ENCODE measurements around the gene SLC29A4.
"Not testable (repeated sequence)": the region's sequence is repeated elsewhere in the genome, so short reads cannot be mapped to it uniquely, and the experiment has no call there.

SLC29A4 gene, protein sequence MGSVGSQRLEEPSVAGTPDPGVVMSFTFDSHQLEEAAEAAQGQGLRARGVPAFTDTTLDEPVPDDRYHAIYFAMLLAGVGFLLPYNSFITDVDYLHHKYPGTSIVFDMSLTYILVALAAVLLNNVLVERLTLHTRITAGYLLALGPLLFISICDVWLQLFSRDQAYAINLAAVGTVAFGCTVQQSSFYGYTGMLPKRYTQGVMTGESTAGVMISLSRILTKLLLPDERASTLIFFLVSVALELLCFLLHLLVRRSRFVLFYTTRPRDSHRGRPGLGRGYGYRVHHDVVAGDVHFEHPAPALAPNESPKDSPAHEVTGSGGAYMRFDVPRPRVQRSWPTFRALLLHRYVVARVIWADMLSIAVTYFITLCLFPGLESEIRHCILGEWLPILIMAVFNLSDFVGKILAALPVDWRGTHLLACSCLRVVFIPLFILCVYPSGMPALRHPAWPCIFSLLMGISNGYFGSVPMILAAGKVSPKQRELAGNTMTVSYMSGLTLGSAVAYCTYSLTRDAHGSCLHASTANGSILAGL

DNA sequence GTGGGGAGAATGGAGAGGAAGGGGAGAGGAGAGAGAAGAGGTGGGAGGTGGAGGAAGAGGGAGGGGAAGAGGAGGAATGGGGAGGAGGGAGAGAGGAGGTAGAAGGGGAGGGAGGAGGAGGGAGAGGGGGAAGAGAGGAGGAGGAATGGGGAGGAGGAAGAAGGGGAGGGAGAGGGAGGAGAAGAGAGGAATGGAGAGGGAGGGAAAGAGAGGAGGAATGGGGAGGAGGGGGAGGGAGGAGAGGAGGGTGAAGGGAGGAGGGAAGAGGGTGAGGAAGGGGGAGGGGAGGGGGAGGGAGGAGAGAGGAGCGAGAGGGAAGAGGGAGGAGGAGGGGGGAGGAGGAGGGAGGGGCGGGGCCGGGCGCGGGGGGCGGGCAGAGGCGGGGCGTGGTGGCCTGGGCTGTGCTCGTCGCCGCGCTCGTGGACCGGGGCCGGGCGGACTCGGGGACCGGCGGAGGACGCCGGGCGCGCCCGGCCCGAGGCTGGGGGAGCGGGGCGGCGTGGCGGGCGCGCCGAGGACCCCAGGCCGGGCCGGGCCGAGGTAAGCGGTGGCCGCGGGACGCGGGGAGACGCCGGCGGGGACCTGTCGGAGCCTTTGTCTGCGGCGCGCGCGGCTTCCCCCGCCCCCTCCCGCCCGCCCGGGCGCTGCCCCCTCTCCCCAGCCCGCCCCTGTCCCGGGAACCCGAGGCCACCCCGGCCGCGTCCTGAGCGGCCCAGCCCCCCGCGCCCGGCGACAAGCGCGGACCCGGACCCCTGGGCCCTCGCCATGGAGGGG lies at the start of gene SLC29A4:
Gene SLC29A4 (plus strand): TSS at position 401 of the 774 bp plus-strand sequence. CDS start 4,874 bp downstream, outside the sequence.
- FAIRE-seq, result no peak

DNA sequence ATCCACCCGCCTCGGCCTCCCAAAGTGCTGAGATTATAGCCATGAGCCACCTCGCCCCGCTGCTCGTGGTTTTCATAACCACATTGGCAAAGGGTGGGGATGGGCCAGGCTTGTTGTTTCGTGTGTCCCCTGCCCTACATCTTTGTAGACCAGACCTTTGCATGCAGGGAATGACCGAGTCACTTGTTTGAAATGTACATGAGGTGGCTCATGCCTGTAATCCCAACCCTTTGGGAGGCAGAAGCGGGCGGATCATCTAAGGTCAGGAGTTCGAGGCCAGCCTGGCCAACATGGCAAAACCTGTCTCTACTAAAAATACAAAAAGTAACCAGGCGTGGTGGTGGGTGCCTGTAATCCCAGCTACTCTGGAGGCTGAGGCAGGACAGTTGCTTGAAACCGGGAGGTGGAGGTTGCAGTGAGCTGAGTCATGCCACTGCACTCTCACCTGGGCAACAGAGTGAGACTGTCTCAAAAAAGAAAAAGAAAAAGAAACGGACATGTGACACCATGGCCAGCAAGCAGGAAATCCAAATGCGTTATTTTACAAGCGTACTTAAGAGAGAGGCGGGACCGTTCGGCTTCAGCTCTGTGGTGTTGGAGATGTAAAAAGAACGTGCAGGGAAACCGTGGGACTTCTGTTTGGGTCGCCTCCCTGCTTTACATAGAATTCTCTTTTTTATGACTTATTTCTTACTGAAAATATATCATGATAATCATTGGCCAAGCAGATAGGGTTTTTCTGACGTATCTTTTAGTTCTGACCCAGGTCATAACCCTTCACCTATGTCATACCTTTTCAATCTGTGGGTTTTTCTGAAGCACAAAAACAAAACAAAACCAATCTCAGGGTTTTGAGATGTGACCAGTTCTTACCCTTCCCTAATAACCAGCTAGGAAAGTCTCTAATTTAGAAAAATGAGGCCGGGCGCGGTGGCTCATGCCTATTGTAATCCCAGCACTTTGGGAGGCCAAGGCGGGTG lies 47.6 kb upstream of the SLC29A4 start:
- no peak for FAIRE-seq

DNA sequence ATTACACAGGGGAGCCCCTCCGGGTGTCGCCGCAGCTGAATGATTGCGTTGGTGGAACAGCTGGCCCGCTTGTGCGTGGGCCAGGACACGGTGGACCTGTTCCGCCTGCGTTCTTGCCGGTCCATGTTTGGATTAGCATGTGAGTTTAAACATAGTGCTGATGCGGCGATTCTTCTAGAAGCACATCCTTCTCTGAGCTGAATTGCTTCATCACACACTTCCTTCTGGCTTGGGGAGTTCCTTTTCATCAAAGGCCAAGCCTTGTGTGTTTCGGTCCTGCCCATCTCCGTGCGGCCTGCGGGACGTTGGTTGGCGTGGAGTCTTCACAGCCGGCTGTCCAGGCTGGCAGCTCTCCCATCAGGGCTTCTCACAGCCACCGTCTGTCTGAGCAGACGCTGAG lies 45.5 kb upstream of the SLC29A4 start:
- no peak for FAIRE-seq

DNA sequence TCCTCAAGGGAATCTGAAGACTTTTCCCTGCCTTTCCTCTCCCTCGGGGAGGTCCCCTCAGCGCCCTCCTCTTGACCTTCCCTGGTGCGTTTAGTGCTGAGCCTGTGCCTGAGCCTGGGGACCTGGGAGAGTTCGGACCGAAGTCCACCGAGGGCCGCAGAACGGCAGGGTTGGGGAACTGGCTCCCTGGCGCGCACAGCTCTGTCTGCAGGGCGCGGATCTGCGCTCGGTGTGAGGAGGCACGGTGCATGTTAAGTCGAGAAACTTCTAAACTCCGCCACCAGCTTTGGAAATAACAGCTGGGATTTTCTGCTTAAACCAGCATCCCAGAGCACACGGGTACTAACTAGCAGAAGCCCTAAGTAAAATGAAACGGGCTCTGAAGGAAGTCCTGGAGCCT lies 44.2 kb upstream of the SLC29A4 start:
- FAIRE-seq, result no peak

DNA sequence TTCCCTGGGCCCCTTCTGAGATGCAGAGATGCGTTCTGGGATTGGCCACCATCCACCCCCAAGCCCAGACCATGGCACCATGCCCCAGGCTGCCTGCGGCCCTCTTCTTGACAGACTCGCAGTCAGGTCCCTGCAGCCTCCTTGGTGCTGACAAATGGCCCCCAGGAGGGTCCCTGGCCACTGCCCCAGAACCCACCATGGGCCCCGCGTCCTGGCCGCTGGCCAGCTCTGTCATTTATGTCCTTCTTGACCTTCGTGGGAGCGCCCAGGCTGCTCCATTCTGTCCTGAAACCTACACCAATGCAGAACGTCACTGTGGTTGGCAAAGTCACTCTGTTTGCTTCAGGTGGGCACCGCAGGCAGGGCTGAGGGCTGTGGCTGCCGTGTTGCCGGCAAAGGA lies 39.5 kb upstream of the SLC29A4 start:
- FAIRE-seq, result no peak

DNA sequence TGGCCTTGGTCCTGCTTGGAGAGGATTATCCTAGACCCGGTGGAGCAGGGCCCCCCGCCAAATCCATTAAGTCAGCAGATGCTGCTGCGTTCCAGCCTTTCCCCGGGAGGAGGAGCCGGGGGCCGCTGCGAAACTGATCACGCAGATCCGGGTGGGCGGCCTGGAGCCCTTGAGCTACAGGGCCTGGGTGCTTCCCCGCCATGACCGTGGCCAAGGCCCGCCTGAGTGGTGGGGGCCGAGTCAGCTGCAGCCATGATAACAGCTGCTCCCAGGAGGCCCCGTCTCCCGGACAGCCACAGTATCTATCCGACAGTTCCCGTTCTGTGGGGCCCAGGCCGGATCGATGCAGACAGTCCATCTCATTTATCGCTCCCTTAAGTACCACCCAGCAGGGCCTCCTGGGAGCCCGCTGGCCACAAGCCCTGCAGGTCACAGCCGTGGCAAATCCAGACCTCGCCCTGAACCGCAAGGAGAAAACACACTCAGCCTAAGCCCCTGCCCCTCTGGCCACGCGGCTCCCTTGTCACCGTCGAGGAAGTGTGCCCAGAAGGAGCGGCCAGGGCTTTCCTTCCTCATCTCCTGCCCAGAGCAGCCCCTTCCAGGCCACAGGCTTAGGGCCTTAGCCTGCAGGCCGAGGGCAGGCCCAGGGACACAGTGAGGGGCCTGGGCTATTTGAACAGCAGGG lies 34.4 kb upstream of the SLC29A4 start:
- no peak for FAIRE-seq

DNA sequence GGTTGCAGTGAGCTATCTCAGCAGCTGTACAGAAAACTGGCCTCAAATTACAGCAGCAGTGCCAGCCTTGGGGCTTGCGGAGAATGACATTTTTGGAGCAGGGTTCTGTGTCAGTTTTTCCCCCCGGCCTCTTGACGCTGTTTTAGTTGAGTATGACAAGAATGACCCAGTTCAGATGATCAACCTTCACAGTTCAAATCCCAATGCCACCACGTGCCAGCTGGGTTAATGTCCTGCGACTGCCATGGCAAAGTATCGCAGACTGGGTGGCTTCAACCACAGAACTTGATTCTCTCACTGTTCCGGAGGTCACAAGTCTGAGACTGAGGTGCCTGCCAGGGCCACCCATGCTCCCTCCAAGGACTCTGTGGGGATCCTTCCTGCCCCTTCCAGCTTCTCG lies 32.0 kb upstream of the SLC29A4 start:
- not testable (repeated sequence) for FAIRE-seq

DNA sequence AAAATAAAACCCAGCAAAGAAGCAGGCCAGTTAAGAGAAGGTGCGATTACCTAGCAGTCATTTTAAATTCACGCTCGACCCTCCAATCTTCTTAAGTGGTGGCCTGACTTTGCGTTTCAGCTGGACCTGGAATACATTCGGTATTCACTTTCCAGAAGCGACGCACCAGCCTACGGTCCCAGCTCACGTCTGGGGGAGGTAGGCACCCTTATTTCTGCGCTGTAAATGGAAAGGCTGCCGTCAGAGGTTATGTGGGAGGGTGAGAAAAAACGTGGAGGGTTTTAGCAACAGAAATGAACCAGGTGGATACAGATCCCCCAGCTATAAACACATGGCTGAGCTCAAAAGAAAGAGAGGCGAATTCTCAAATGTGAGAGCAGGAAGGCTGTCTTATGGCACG lies 29.2 kb upstream of the SLC29A4 start:
- not testable (repeated sequence) for FAIRE-seq

DNA sequence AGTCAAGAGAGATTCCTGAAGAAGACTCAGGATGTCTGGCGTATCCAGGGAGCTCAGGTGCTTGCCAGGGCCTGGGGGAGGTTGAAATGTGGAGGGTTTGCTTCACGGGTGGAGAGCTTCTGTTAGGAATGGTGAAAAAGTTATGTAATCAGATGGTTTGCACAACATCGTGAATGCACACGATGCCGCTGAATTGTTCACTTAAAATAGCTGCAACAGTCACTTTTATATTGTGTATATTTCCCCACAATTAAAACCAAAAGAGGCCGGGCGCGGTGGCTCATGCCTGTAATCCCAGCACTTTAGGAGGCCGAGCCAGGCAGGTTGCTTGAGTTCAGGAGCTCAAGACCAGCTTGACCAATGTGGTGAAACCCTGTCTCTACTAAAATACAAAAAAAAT lies 28.4 kb upstream of the SLC29A4 start:
- FAIRE-seq, result not testable (repeated sequence)

DNA sequence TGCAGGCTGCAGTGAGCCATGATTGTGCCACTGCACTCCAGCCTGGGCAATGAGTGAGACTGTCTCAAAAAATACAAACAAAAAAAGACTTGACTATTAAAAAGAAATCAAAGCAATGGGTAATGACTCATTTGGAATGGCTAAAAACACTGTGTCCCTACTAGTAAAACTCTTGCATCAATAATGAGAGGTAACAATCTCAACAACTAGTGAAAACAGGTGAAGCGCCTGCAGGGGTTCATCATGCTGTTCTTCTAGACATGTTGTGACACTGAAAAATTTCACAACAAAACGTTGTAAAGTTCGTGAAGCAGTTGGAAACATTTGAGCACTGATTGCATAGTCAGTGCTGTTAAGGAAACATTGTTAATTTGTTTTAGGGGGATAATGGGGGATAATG lies 26.9 kb upstream of the SLC29A4 start:
- no peak for FAIRE-seq

DNA sequence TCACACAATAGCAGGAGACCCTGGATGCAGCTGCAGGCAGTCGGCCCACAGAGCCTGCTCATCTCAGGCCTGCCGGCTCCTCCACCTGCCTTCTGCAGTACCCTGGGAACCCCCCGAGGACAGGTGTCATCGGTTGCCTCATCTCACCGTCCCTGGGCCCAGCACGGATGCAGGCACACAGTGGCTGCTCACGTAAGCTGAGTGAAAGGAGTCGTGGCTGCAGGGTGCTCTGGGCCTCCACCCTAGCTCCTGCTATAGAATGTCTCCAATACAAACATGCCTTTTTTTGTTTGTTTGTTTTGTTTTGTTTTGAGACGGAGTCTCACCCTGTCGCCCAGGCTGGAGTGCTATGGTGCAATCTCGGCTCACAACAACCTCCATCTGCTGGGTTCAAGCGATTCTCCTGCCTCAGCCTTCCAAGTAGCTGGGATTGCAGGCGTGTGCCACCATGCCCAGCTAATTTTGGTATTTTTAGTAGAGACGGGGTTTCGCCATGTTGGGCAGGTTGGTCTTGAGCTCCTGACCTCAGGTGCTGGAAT lies 22.1 kb upstream of the SLC29A4 start:
- not testable (repeated sequence) for FAIRE-seq

DNA sequence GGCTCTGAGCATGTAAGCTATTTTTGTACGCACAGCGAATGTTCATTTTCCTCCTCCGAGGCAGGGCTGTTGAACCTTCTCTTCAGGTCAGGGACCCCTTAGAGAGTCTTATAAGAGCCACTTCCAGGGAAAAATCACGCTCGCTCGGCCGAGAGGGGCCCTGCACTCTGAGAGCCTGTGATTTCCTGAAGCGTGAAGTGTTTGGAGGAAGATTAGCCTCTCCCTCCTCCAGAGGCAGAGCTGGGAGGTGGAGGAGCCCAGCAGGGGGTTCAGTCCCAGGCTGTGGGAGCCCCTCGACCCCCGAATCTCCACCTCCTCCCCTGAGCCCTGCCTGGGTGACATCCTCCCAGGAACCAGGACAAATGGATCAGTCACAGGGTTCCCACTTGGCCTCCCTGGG lies 19.7 kb upstream of the SLC29A4 start:
- FAIRE-seq, result not testable (repeated sequence)

DNA sequence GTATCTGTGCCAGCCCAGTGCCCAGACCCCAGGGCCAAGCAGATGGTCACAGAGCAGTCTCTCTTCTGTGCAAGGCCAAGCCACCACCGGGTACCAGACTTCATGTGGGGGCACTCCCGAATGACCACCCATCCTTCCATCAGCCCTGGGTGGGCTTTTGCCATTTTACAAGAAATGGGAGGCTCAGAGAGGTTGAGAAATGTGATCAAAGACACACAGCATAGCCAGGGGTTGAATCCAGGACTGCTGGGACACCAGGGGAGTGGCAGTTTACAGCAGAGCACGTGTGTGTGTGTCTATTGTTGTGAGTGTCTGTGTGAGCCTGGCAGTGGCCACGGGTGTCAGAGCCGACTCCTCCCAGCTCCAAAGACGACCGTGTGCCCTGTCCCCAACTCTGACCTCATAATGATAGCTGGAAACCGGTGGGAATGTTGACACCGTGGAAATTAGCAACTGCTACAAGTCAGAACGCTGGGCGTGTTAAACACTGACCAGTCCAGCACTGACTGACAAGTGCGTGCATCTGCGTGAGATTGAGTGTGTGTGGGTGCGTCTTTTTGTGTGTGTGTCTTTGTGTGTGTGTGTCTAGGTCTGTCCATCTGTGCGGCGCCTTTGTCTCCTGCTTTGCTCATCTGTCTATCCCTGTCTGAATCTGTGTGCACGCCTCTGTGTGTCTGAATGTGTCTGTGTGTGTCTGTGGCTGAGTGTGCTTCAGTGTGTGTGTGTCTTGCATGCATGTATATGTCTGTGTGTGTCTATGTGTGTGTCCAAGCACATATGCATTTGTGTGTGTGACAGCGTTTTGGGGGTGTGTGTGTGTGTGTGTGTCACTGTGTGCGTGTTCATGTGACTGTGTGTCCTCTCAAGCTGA lies 17.2 kb upstream of the SLC29A4 start:
- no peak for FAIRE-seq

DNA sequence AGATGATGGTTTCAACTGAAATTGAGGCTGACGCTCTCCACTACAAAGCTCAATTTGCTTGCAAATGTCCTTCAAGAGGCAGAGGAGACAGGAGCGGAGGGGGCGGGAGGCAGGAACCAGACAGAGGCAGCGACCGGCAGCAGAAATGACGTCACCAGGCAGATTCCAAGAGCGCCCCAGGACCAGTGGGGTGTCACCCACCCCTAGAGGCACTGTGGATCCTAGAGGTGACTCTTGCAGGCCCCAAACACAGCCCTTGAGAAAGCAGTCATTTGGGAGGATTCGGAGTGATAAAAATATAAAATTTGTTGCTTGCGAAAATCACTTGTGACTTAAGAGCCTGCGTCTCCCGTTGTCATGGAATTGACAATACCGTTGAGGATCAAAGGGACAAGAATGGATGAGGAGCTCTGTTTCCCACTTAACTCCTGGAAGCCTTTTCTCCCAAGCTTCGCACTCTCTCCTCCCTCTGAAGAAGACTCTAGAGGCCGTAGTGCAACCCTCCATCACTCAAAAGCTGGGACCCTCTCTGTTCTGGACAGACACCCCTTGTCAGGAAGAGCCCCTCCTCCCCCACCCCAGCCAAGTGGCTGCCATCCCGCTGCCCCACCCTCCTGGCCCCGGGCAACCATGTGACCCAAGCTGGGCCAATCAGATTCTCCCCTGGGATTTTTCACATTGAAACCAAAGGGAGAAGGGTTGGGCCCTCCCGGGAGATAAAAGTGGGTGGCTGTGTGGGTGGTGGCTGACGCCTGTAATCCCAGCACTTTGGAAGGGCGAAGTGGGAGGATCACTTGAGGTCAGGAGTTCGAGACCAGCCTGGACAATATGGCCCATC lies 16.3 kb upstream of the SLC29A4 start:
- FAIRE-seq, result no peak

DNA sequence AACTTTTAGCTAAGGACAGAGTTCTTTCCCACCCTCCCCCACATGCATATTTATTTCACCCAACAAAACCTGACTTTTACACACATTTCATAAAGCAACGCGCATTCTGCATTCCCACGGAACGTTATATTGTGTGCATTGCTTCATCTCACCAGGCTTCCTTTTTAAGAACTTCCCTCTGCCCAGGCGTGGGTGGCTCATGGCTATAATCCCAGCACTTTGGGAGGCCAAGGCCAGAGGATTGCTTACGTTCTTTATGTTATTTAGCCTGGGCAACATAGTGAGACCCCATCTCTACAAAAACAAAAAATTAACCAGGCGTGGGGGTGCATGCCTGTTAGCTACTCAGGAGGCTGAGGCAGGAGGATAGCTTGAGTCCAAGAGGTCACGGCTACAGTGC lies 14.9 kb upstream of the SLC29A4 start:
- not testable (repeated sequence) for FAIRE-seq

DNA sequence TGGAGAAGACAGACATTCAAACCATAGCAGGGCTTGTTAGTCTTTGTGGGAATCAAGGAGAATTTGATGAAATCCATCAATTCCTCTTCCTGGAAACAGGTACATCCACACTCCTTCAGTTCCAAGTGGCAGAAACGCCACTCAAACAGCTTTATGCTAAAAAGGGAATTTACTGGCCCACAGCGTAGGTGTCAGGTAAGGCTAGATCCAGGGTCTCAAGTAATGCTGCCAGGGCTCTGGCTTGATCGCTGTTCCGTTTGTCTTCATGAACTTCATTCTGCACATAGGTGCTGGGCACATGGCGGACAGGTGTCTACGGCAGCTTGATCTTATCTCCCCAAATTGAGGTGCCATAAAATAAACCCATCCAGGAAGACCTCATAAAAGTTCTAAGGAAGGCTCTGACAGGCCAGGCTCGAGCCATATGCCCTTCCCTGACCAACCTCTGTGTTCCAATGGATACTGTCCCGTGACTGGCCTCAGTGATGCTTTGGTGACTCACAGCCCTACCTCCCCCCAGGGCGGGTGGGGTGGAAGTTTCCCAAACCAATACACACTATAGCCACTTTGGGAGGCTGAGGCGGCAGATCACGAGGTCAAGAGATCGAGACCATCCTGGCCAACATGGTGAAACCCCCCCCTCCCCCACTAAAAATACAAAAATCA lies 12.6 kb upstream of the SLC29A4 start:
- FAIRE-seq, result not testable (repeated sequence)

DNA sequence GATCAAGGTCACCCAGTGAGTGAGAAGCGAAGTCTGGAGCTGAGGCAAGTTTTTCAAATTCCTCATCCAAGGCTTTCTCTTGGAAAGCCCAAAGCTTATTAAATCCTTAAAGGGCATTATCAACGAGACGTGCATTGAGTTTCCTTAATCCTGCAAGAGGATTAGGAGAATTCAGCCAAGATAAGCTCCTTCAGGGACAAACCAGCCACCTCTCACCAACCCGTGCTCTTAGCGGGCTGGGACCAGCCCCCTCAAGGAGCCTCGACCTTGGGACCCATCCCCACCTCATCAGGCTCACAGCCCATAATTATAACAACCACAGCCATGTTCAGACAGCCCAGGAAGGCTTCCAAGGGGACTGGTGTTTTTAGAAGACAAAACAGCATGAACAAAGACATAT lies 12.0 kb upstream of the SLC29A4 start:
- FAIRE-seq, result no peak

DNA sequence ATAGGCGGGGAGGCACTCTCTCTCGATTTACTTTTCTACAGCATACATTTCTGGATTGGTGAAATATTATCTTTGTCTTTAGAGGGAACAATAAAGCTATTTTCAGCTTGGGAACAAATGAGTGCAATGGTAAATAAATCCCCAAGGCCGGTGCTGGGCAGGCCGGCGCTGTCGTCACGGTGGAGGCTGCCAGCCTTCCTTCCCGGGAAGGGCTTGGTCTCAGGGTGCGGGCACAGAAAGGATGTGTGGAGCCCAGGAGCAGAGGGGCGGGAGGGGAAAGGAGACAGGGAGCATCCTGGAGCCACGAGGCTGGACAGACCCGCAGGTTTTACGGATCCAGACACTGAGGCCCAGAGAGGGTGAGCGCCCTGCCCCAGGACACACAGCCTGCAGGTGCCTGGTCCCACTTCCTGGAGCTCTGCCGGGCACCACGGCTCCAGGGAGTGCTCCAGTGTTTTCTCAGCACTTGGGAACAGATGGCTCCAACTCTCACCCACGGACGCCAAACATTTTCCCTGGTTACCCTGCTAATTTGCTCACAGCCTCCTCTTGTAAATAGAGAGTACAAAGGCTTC lies 8.8 kb upstream of the SLC29A4 start:
- not testable (repeated sequence) for FAIRE-seq

DNA sequence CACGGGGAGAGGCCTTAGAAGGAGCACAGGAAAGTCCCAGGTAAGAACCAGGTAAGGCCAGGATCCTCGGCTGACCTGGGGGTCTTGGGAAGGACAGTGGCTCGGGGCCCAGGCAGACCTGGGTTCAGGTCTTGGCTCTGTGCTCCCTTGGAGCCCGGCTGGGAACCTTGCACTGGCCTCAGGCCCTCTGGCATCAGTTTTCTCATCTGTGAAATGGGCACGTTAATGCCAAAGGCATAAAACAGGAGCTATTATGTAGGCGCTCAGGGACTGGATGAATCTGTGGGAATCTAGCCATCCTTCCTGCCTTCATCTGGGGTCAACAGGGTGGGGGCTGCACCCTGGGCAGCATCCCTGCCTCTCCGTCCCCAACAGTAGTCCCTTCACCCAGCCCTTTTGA lies 8.3 kb upstream of the SLC29A4 start:
- no peak for FAIRE-seq
